HepG2 (cell line): ENCODE results near the gene SPAG6. TPM values are rescaled to one million over a fixed set of nuclear protein-coding genes. Genes with fewer than 3 reads are reported as not detected.

ENCODE experiments used
- CENPT ChIP-seq: sonication (generic); formaldehyde crosslinking; IDR thresholded peaks from 2 replicates; pipeline ENCODE4 v1.8.0; 2022; ENCODE audit warnings: low read depth, mild to moderate bottlenecking, moderate library complexity, missing genetic modification reagents
- DZIP1 ChIP-seq: sonication (generic); formaldehyde crosslinking; IDR thresholded peaks from 2 replicates; pipeline ENCODE4 v1.5.0; 2020; ENCODE audit warnings: mild to moderate bottlenecking, missing genetic modification reagents
- E2F2 ChIP-seq: sonication (generic); formaldehyde crosslinking; IDR thresholded peaks from 2 replicates; pipeline ENCODE4 v1.4.0; 2020; ENCODE audit warnings: missing genetic modification reagents, borderline replicate concordance
- IRX3 ChIP-seq: sonication (generic); formaldehyde crosslinking; IDR thresholded peaks from 2 replicates; pipeline ENCODE4 v1.8.1; 2023; ENCODE audit warnings: mild to moderate bottlenecking, low read depth, missing genetic modification reagents, borderline replicate concordance
- SUZ12 ChIP-seq: fragments of 150-350 bp; IDR thresholded peaks from 2 replicates; pipeline ENCODE4 v1.6.1; 2014; ENCODE audit warnings: low read depth, low read length
- TBL1XR1 ChIP-seq: fragments of 150-350 bp; IDR thresholded peaks from 2 replicates; pipeline ENCODE4 v1.6.1; 2014; ENCODE audit warnings: borderline replicate concordance, low read length; ENCODE audit not compliant: partially characterized antibody
- ZNF142 ChIP-seq: sonication (generic); formaldehyde crosslinking; IDR thresholded peaks from 2 replicates; pipeline ENCODE4 v1.4.0; 2020; ENCODE audit warnings: missing genetic modification reagents
- ZNF263 ChIP-seq: sonication (generic); formaldehyde crosslinking; IDR thresholded peaks from 2 replicates; pipeline ENCODE4 v1.4.0; 2020; ENCODE audit warnings: missing genetic modification reagents
- ZNF563 ChIP-seq: sonication (generic); formaldehyde crosslinking; IDR thresholded peaks from 2 replicates; pipeline ENCODE4 v1.8.0; 2022; ENCODE audit warnings: mild to moderate bottlenecking, moderate library complexity, missing genetic modification reagents
- ZNF83 ChIP-seq: sonication (generic); formaldehyde crosslinking; IDR thresholded peaks from 2 replicates; pipeline ENCODE4 v1.4.0; 2020; ENCODE audit warnings: missing genetic modification reagents, mild to moderate bottlenecking, borderline replicate concordance
- polyA plus RNA-seq, 8 experiments: library from polyadenylated mRNA; depleted of rRNA in 3 of 8; stranded (reverse) in 7 of 8; unstranded in 1 of 8; fragments of >200 nt; fragmentation: Illumina TruSeq in 4 of 8; extraction: Trizol in 4 of 8; gene quantifications; 2 replicates each; pipeline versions ENCODE4 v1.2.1 to v1.2.3, GENCODE V29; 2011 to 2016; ENCODE audit warnings: low read depth in 4 of 8, missing spikeins in 1 of 8, mixed read lengths in 1 of 8; ENCODE audit not compliant: insufficient read depth in 1 of 8
- total RNA-seq, 5 experiments: library from RNA; depleted of rRNA; stranded (reverse); fragments of >200 nt; fragmentation: Illumina TruSeq; extraction: Trizol; gene quantifications; 2 replicates each; pipeline ENCODE4 v1.2.3, GENCODE V29; 2016; ENCODE audit warnings: low read depth in 1 of 5
- TF ChIP-seq, protein P1 (sequence below): sonication (generic); formaldehyde crosslinking; IDR thresholded peaks from 2 replicates; pipeline ENCODE4 v1.5.0; 2020; ENCODE audit warnings: mild to moderate bottlenecking, missing genetic modification reagents

SPAG6 gene
- total and polyA plus RNA-seq, 2 of the 13 experiments (the other 11 are each of a cell fraction or from before 2014, with no cell fraction given) = not detected

DNA sequence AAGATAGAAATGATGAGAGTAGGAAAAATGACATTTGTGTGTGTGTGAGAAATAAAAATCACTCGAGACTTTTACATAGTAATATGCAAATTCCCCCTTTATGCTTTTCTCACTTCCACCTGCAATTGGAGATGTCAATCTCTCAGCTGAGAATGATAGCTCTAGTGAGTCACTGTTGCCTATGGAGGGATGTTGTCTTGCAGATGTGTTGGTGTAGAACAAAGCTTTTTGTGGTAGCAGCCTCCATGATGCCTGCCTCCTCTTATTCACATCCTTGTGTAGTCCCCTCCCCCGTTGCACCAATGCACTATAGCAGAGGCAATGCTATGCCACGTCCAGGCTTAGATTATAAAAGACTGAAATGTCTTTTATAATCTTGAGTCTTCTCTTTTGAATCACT lies 33.8 kb downstream of the SPAG6 start (continued):
- TF ChIP-seq DZIP1 (CRISPR knock-in tag) (no peak), ZNF563 (CRISPR knock-in tag) (no peak), CENPT (no peak), ZNF83 (CRISPR knock-in tag) (no peak), SUZ12 (no peak), E2F2 (CRISPR knock-in tag) (no peak), IRX3 (no peak), TBL1XR1 (no peak), ZNF263 (CRISPR knock-in tag) (no peak), ZNF142 (CRISPR knock-in tag) (no peak)
- TF ChIP-seq, protein P1, sequence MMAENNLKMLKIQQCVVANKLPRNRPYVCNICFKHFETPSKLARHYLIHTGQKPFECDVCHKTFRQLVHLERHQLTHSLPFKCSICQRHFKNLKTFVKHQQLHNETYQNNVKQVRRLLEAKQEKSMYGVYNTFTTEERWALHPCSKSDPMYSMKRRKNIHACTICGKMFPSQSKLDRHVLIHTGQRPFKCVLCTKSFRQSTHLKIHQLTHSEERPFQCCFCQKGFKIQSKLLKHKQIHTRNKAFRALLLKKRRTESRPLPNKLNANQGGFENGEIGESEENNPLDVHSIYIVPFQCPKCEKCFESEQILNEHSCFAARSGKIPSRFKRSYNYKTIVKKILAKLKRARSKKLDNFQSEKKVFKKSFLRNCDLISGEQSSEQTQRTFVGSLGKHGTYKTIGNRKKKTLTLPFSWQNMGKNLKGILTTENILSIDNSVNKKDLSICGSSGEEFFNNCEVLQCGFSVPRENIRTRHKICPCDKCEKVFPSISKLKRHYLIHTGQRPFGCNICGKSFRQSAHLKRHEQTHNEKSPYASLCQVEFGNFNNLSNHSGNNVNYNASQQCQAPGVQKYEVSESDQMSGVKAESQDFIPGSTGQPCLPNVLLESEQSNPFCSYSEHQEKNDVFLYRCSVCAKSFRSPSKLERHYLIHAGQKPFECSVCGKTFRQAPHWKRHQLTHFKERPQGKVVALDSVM (CRISPR knock-in tag) = no peak
- TF ChIP-seq, all 625 proteins: peak for 0
